KG1 (cell line): ENCODE results near the gene WDR1.

Source experiments
- DNase-seq: peaks from one replicate; lab custom pipeline; 2025; lab: John Stamatoyannopoulos, UW

The WDR1 gene

GRCh38 chr4:10097906-10098779 lies 18.5 kb downstream of the WDR1 start:
- DNase-seq, result no peak

GRCh38 chr4:10096978-10097335 lies 19.6 kb downstream of the WDR1 start:
- no peak for DNase-seq

- DNase-seq, result peak; percentile 61
Observed at GRCh38 chr4:10096201-10096977, 20.2 kb downstream of the WDR1 start.

DNA sequence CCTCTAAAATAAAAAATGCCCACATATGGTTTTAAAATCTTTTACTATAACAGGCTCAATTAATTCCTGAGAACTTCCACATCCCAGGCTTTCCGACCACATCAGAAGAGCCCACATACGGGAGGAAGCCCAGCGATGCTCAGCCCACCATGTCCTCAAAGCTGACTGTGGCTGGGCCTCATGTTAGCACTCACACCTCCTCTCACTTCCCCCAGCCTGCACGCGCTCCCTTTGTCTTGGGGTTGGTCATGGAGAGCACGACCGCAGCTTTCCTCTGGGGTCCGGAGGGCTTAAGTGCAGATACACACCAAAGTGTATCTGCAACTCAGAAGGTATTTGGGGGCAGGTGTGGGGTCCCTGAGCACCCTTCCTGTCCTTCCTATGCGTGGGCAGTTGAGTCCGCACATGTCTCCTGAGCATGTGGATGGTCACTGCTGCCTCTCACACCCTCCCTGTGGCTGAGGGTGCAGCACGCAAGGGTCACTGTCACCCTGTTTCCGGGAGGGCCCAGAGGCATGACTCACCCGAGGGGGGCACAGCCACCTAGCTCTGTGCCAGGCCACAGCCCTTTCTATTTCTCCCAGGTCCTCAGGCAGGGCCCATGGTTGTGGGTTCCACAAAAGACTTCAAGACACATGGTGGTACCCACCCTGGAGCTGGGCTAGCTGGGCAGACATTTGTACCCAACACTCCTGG lies 21.2 kb downstream of the WDR1 start:
- DNase-seq, result no peak

GRCh38 chr4:10094841-10095240 lies 21.8 kb downstream of the WDR1 start:
- DNase-seq, result no peak

- DNase-seq, result peak; percentile 77
Observed at GRCh38 chr4:10093801-10094552, 22.6 kb downstream of the WDR1 start.

GRCh38 chr4:10093271-10093621 lies 23.4 kb downstream of the WDR1 start:
- no peak for DNase-seq

DNA sequence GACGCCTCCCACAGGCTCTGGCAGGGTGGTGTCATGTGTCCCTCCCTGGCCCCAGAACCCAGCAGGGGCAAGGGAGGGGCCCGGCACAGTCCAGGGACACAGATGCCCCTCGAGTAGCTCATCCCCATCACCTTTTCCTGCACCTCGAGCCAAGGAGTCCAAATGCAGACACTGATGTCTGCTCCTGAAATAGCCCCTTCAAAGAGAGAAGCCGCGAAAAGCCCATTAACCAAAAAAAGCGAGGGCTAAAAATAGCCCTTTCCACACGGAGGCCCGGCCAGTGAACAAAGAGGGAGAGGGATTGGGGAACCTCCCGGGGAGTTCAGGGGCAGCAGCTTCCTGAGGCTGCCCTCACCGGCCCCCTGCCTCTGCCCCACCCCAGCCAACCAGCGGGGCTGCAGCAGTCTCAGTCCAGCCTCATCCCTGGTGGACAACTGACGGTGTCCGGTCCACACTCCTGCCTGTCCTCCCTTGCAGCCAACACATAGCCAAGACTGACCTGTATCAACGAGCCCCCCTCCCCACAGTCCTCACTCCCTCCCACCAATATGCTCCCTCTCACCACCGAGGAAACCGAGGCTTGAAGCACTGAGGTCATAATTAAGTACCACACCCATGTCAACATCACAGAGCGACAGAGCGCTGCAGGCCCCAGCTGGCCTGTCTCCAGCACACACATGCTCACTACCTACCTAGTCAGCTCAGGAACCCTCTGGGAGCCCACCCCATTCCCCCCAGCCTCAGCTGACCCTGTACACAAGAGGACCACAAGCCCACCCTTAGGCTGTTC lies 23.9 kb downstream of the WDR1 start:
- no peak for DNase-seq

GRCh38 chr4:10091531-10092181 lies 24.9 kb downstream of the WDR1 start:
- DNase-seq, result no peak

- DNase-seq, result no peak
Observed at GRCh38 chr4:10090467-10091250, 25.9 kb downstream of the WDR1 start.

GRCh38 chr4:10089346-10089745 lies 27.3 kb downstream of the WDR1 start:
- no peak for DNase-seq

- no peak for DNase-seq
Observed at GRCh38 chr4:10088135-10089010, 28.2 kb downstream of the WDR1 start.

DNA sequence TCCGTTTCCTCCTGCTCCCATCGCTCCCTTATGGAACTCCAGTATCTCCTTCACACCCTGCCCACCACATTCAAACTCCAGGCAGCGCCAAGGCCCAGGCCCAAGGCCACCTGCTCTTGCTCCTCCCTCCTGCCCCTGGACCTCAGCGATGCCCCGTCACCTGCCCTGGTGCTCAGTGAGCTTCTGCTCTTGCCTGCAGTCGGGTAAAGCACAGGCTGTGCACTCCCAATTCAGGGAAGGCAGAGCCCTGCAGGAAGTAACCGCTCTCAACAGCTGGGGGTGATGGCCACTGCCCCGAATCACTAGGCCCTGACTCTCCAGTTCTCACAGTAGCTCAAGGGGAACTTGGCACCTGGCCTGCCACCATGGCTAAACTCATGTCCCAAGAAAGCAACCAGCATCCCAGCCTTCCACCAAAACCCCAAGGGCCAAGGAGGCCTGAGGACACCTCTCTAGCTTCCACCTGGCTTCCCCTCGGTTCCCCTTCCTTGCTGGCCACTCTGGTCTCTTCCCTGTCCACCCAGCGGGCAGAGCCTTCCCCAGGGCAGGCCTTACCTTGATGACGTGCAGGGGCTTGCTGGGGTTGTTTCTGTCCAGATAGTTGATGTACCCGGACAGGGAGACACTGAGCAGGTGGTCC lies 29.3 kb downstream of the WDR1 start:
- no peak for DNase-seq

DNA sequence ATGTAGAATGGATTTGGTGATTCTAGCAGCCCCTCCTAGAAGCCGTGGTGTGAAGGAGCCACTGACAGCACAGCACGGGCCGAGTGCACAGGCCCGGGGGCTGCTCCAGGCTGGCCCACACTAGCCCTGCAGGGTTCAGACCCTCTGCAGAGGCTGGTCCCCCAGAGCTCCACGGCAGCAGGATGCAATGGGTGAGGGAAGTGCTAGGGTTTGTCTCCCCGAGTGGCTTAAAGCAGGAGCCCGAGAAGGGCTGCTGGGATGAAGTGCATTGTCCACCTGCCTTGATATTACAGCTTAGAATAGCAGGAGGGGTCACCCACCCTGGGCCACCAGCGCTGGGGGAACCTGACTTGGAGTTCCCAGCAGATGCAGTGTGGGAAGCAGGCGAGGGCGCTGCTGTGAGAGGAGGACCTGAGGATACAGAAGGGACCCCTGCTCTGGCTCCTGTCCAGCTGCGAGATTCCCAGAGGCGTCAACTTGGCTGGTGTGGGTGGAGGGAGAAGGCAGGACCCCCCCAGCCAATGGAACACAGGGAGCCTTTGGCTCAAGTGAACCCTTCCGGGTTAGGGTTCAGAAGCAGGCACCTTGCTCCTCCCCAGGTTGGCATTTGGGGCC lies 30.0 kb downstream of the WDR1 start:
- no peak for DNase-seq

- no peak for DNase-seq
Observed at GRCh38 chr4:10085828-10086505, 30.6 kb downstream of the WDR1 start.

GRCh38 chr4:10085386-10085785 lies 31.2 kb downstream of the WDR1 start:
- no peak for DNase-seq

- no peak for DNase-seq
Observed at GRCh38 chr4:10084651-10085358, 31.8 kb downstream of the WDR1 start.
